ENCODE results near the gene COX20.

COX20 gene

DNA sequence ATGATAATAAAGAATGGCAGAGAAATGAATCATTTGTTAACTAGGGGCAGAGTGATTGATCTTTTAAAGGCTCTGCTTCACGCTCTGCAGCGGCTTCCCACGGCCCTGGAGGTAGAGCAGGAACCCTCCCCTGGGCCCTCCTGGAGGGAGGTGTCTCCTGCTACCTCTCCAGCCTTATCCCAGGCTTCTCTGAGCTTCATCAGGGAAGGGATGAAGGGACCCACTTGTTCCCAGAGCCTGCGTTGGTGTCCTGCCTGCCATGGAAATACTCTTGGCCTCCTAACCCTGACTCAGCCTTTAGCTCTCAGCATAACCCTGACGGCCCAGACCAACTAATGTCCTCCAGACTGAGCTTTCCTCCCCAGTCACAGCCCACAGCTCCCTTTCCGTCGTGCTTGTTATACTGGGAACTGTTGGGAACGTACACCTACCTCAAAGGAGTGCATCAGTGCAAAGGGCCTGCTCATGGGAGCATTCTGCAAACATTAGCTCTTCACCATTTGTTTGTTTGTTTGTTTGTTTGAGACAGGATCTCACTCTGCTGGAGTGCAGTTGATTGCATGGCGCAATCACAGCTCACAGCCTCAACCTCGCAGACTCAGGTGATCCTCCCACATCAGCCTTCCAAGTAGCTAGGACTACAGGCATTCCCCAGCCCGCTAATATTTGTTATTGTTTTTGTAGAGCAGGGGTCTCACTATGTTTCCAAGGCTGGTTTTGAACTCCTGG, 46.3 kb downstream of the COX20 start:
- DNase-seq: no peak

DNA sequence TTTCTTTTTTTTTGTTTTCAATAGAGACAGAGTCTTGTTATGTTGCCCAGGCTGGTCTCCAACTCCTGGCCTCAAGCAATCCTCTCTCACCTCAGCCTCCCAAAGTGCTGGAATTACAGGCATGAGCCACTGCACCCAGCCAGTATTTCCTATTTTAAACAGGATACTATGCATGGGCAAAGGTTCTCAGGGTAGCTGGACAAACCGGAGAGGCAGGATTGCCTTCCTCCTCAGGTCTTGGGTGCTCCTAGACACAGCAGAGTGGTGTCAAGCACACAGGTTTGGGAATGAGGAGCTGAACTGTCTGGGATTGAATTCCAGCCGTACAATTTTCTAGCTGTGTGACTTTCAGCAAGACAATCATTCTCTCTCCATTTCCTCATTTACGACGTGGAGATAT, 51.8 kb downstream of the COX20 start:
- DNase-seq: no peak

DNA sequence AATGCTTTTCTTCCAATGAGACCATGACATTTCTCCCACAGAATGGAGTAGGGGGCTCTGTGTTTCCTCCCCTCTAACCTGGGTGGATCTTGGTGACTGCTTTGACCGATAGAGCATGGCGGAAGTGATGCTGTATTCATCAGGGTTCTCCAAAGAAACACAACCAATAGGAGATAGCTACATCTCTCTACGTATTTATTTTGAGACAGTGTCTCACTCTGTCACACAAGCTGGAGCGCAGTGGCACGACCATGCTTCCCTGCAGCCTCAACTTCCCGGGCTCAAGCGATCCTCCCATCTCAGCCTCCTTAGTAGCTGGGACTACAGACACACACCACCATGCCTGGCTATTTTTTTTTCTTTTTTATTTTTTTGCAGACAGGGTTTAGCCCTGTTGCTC, 58.4 kb downstream of the COX20 start:
- no peak for DNase-seq
